Stimulated activated CD4-positive, alpha-beta T cell treated with anti-CD3 and anti-CD28 coated beads, Interleukin-4, amount 100 ng/mL, for 24 hours (primary cell): ENCODE measurements around the gene BMPR1B.

ENCODE experiments used
- DNase-seq: peaks from one replicate; pipeline ENCODE4 v3.0.0-alpha.2; 2020

The BMPR1B gene

DNA sequence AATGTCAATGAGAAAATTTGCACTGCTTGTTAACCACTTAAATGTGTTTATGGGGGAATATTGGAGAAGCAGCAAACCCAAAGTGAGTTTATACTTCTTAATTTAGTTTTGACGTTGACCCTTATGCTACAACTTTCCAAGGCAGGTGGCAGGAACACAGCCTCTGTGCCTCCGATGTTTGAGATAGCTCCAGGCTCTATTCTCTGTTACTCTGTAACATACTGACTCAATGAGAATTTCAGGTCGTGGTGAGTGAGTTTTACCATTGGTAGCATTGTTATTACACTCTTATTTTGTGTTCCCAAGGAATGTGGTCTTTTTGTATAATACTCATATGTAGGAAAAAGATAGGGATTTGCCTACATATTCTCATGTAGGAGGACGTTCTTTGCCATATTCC, 210.7 kb downstream of the BMPR1B start:
- DNase-seq: no peak

- no peak for DNase-seq
Observed at GRCh38 chr4:94970650-94971049, 212.9 kb downstream of the BMPR1B start.

- no peak for DNase-seq
Observed at GRCh38 chr4:94974773-94975172, 217.0 kb downstream of the BMPR1B start.

DNA sequence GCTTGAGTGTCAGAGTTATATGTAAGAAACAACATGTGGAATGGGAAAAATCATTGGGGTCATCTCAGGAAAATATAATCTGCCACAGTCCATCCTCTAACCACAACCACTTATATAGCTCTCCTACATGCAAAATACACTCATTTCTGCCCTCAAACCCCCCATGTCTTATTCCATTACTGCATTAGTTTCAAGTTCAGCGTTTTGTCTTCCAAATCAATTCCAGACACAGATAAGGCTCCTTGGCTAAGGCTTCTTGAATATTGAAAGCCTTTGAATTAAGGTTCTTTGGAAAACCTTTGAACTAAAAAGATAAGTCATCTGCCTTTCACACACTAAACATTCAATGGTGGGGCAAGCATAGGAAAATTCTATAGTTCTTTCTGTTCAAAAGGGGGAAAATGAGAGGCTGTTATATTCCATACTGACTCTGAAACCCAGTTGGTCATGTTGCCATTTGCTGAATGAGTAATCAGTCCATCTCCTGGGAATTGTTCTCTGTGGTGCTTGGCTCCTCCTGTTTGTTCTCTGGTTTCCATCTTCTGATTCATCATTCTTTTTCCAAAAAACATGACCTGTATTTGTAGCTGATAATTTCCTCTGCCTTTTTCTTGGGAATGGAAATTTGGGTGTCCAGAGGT, 218.7 kb downstream of the BMPR1B start:
- DNase-seq: no peak

DNA sequence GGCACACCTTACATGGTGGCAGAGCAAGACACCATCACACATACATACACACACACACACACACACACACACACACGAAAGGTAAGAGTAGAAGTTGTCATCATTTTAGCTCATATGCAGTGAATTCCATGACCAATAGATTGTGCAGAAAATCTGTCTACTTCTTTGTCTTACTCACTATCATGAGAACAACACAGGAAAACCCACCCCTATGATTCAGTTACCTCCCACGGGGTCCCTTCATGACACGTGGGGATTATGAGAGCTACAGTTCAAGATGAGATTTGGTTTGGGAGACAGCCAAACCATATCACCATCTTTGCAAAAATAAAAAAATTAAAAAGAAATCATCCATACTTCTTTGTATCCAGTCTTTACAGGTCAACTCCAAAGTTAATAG, 221.1 kb downstream of the BMPR1B start:
- DNase-seq: no peak

- no peak for DNase-seq
Observed at GRCh38 chr4:94979621-94980020, 221.9 kb downstream of the BMPR1B start.

DNA sequence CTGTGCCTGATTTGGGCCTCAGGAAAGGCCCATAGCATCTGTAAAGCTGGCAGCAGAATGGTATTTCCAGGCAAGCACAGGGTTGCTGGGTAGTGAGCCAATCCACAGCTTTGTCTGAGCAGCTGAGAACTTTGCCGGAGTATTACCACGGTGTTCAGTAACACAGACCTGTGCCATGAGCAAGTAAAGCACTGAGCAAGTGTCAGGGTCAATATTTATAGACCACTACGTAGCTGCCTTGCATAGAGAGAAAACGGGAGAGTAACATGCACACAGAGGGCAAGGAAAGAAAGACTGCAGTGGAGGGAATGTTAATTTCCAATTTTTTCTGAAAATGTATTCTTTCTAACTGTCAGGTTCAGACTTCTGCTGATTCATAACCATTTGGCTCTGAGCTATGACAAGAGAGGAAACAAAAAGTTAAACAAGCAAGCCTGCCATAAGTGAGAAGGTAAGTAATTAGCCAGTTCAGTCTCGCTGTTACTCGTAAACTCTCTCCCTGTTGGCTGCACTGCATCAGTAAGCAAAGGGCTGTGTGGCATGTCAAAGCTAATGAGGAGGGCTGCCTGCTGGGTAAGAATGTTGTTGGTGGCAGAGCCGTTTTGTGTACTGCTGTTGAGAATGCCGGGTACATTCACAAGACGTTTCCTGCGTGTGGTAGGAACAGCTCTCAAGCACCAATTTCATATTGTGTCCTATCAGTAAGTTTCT, 238.1 kb downstream of the BMPR1B start:
- no peak for DNase-seq

DNA sequence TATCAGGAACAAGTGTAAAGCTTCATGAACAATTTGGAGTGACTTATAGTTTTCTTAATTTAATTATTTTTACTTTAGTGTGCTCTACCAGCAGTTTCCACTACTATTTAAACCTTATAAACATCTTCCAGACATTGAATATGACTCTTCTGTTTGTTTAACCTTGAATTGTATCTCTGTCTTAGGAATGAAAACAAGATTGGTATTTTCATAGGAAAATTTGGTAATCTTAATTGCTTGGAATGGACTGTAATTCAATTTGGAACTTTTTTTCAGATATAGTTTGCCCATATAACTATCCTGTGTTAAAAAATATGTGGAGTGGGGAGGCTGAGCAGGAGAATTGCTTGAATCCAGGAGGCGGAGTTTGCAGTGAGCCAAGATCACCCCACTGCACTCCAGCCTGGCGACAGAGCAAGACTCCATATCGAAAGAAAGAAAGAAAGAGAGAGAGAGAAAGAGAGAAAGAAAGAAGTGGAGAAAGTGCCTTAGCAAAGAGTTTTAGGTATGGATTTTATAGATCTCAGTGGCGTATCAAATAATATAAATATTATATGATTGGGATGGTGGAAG, 242.4 kb downstream of the BMPR1B start:
- no peak for DNase-seq

DNA sequence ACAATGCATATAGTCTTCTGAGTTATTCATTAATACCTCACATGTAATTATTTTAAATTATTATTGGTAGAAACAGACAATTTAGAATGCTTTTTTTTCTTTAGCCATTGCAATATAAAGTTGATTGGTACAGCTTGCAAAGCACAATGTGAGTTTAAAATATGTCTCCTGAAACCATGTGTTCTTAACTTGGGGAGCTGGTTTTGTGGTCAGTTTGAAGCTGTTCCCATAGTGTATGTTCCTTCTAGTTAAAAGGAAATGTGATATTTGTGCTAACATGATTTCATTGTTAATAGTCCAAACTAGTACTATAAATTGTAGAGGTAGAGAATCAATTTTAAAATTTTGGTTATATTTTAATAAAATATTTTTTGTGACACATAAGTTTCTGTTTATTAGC, 247.2 kb downstream of the BMPR1B start:
- no peak for DNase-seq

- DNase-seq: no peak
Observed at GRCh38 chr4:95007998-95008397, 250.2 kb downstream of the BMPR1B start.

DNA sequence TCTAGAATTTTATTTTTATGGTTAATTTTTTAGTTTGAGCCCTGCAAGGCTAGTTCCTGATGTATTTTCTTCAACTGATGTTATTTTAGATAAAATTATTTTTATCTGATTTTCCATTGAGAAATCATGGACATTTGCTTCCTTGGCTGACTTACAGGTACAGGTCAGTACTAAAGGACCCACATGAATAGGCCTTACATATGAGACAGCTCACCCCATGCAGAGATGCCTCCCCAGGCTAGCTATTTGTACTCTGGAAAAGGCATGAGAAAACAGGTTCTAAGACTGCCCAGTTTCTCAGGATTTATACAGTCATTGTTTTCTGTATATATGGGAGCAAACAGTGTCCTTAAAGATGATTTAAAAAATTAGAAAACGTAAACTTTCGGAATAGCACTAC, 255.5 kb downstream of the BMPR1B start:
- no peak for DNase-seq

- no peak for DNase-seq
Observed at GRCh38 chr4:95014068-95014467, 256.3 kb downstream of the BMPR1B start.

DNA sequence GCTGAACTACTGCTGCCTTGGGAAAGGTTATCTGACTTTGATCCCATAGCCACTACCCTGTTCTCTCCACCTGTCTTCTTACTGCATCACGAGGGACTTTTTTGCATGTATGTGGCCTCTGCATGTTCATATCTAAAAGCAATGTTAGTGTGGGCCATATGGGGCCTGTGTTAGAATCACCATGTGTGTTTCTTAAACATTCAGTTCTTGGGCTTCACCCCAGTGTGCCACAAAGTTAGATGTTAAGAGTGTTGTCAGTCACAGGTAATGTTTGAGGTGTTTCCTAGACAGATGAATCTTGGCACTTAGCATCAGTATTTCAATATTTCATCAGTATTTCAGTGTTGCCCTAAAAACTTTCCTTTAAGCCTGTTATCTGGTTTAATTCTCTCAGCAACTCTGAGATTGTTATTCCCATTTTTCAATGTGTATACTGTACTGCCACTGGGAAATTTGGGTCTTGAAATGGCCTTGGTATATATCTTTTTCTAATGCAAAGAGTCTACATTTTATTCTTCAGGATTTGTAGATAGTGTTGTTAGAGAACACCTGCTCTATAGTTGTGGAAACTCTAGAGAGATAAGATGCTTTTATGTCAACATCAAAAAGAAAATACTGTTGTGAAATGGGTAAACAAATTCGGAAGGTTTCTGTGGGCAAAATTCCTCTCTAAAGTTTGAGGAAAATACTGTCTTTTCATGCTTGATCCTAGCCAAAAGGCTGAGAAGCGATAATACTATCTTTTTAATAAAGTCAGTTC, 259.7 kb downstream of the BMPR1B start:
- DNase-seq: no peak

DNA sequence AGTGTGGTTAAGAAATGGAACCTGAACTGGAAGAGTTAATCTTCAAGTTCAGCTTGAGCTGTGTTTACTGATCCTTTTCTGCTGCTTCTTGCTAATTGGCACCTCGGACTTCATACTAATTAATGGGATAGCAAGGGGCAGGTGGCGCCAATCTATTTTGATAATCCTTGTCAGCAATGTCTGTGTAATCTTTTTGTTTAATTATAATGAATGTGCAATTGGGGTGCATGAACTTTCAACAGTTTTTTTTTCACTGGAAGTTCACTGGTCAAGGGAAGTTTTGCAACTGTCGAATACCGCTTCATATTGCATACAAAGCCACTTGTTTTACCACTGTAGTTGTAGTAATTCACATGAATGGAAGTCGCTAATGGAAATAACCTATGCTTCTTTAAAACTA, 261.0 kb downstream of the BMPR1B start:
- no peak for DNase-seq

GRCh38 chr4:95020521-95020920, 262.8 kb downstream of the BMPR1B start:
- DNase-seq: no peak

DNA sequence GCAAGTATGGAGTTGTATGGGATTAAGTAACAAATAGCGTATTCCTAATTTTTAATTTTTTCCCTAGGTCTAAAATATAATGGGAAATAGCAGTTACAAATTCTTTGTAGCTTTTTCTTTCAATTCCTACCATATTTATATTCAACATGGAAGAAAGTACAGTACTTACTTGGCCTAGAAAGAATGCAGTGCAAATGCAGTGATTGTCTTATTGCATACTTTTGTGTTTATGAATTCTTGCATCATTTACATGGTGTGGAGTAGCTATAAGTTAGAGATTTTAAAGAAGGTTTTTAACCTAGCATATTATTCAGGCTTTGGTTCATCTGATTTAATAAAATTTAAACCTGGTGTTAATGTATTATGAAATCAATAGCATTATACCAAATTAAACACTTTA, 263.3 kb downstream of the BMPR1B start:
- no peak for DNase-seq

- no peak for DNase-seq
Observed at GRCh38 chr4:95023110-95023509, 265.4 kb downstream of the BMPR1B start.

- no peak for DNase-seq
Observed at GRCh38 chr4:95027905-95028618, 270.3 kb downstream of the BMPR1B start.

GRCh38 chr4:95038791-95039190, 281.0 kb downstream of the BMPR1B start:
- DNase-seq: no peak

DNA sequence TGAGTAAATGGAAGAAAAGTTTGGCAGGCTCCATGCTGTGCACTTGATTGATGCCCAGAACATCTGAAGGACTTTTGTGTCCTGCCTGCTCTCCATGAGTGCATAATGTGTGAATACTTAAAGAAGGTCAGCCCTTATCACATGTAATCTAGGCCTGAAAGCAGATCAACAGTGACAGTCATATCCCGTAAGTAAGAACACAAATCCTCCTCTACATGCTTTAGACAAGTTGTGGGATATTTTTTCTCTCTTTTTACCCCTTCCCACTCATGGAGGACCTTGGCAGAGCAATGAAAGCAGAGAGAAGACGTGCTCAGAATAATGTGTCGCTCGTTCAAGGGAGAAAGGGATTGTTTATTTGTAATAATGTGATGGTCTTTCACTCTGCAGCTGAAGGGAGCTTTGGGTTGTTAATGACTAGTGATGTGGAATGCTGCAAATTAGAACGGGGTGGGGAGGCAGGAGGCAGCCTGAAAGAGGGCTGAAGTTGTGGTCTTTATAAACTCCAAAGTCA, 286.6 kb downstream of the BMPR1B start:
- no peak for DNase-seq

- DNase-seq: no peak
Observed at GRCh38 chr4:95045429-95045828, 287.7 kb downstream of the BMPR1B start.

- no peak for DNase-seq
Observed at GRCh38 chr4:95048296-95048695, 290.5 kb downstream of the BMPR1B start.
